HCT116 (cell line): Measurements from ENCODE around the gene ARHGAP27.
"Not testable (repeated sequence)": the region's sequence is repeated elsewhere in the genome, so short reads cannot be mapped to it uniquely, and the experiment has no call there.

Experiments
- CBX3 ChIP-seq: IDR thresholded peaks from 2 replicates; pipeline ENCODE4 v1.6.1; 2012; ENCODE audit warnings: low read depth
- CTCF ChIP-seq, 3 experiments: fragments of 200-600 bp in 1 of 3; sonication (generic) in 1 of 3; IDR thresholded peaks in 2 of 3; conservative IDR thresholded peaks in 1 of 3; 2 replicates each; pipeline ENCODE4 v1.5.1; 2012 to 2017; ENCODE audit warnings: low read depth in 2 of 3, low read length in 2 of 3, antibody characterized with exemption in 1 of 3, borderline replicate concordance in 1 of 3, control low read depth in 1 of 3, mild to moderate bottlenecking in 1 of 3, mixed read lengths in 1 of 3, mixed run types in 1 of 3, moderate library complexity in 1 of 3; ENCODE audit not compliant: insufficient read depth in 1 of 3
- EZH2 ChIP-seq: fragments of 200-600 bp; sonication (generic); IDR thresholded peaks from 2 replicates; pipeline ENCODE4 v1.6.1; 2017; ENCODE audit warnings: antibody characterized with exemption, mixed run types
- EZH2phosphoT487 ChIP-seq: fragments of 200-600 bp; IDR thresholded peaks from 2 replicates; pipeline ENCODE4 v1.6.1; 2018; ENCODE audit warnings: antibody characterized with exemption, borderline replicate concordance
- JUND ChIP-seq: IDR thresholded peaks from 2 replicates; pipeline ENCODE4 v1.6.1; 2012
- MAX ChIP-seq: IDR thresholded peaks from 2 replicates; pipeline ENCODE4 v1.6.1; 2012
- POLR2A ChIP-seq: IDR thresholded peaks from 2 replicates; pipeline ENCODE4 v1.7.0; 2011; ENCODE audit warnings: borderline replicate concordance; ENCODE audit not compliant: insufficient read depth, insufficient read length; ENCODE audit errors: extremely low read depth
- POLR2AphosphoS5 ChIP-seq: IDR thresholded peaks from 2 replicates; pipeline ENCODE4 v1.6.1; 2011; ENCODE audit warnings: mild to moderate bottlenecking, low read depth, low read length, moderate library complexity
- RAD21 ChIP-seq: IDR thresholded peaks from 2 replicates; pipeline ENCODE4 v1.6.1; 2012; ENCODE audit warnings: low read depth, mild to moderate bottlenecking
- SP1 ChIP-seq: IDR thresholded peaks from 2 replicates; pipeline ENCODE4 v1.6.1; 2012; ENCODE audit warnings: low read depth
- TCF7L2 ChIP-seq: IDR thresholded peaks from 2 replicates; pipeline ENCODE4 v1.7.0; 2011; ENCODE audit warnings: borderline replicate concordance, inconsistent platforms; ENCODE audit not compliant: insufficient read depth, insufficient read length; ENCODE audit errors: extremely low read depth
- ZBTB33 ChIP-seq: IDR thresholded peaks from 2 replicates; pipeline ENCODE4 v1.6.1; 2011; ENCODE audit warnings: mild to moderate bottlenecking, low read length, moderate library complexity; ENCODE audit not compliant: insufficient replicate concordance; ENCODE audit errors: extremely low read depth

GRCh38 chr17:45475436-45475835 lies 42.8 kb upstream of the ARHGAP27 start:
- TF ChIP-seq EZH2; MAX; POLR2A; CTCF (IDR thresholded peaks at IDR 0.05 in 2 of 3, conservative IDR thresholded peaks at IDR 0.05 in 1 of 3; ENCODE audit: borderline replicate concordance in 1 of 3, insufficient read depth in 1 of 3, low read depth in 2 of 3, low read length in 2 of 3); POLR2AphosphoS5; SP1; CBX3; EZH2phosphoT487; JUND; TCF7L2; ZBTB33; RAD21: not testable (repeated sequence)
